ENCODE measurements around the gene CCSER2. TPM values are rescaled to one million over a fixed set of nuclear protein-coding genes. Genes with fewer than 3 reads are reported as not detected.
"Not testable (repeated sequence)": the region's sequence is repeated elsewhere in the genome, so short reads cannot be mapped to it uniquely, and the experiment has no call there.

The CCSER2 gene
- total RNA-seq, 1 experiment from 2014 or later: 20.8 TPM

DNA sequence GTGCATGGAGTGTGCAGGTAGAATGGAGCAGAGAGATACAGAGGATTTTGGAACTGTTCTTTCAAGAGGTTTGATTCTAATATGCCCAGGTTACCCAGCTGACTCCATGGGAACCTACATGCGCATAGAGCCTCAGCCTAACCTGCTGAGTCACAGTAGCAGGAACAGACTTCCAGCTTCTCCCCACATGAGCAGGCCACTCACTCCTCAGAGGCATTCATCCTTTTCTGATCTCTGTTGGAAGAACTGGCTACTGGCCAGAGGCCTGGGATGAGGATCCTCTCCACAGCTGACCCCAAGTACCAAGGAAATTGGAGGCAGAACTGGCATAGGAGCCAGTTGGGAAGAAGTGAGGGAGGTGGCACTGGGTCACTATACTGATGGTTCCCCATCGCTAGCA, 17.9 kb upstream of the CCSER2 start:
- DNase-seq (ENCODE audit: low read depth): peak; percentile 28

DNA sequence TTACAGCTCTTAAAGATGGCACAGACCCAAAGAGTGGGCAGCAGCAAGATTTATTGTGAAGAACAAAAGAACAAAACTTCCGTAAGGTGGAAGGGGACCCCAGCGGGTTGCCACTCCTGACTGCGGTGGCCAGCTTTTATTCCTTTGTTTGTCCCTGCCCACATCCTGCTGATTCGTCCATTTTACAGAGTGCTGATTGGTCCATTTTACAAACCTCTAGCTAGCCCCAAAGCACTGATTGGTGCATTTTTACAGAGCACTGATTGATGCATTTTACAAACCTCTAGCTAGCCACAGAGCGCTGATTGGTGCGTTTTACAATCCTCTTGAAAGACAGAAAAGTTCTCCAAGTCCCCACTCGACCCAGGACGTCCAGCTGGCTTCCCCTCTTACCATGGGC, 16.8 kb upstream of the CCSER2 start:
- no peak for DNase-seq (ENCODE audit: low read depth)

DNA sequence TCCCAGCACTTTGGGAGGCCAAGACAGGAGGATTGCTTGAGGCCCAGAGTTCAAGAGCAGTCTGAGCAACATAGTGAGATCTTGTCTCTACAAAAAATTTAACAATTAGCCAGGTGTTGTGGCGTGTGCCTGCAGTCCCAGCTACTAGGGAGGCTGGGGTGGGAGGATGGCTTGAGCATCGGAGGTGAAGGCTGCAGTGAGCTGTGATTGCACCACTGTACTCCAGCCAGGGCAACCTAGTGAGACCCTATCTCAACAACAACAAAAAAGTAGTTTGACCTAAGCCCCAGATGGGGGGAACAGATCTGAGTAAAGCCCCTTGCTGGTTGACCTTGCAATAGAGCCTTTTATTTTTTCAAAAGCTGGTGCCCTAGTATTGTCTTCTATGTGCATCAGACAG, 15.6 kb upstream of the CCSER2 start:
- DNase-seq (ENCODE audit: low read depth): no peak

DNA sequence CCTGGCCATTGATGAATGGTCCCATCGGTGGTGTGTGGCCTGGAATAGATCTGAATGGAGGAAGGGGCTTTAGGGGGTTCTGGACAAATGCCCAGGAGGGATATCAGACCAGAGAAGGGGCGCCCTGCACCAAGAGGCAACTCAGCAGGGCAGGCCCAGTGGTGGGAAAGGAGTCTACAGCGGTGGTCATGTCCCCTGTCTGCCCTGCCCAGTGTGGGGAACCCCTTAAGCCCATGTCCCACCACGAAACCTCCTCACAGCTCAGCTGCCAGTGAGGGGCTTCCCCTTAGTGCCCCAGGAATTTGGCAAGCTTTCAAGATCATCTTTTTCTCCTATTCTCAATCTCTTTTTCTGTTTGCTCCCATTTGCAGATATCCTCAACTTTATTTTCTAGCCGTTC, 14.1 kb upstream of the CCSER2 start:
- no peak for DNase-seq (ENCODE audit: low read depth)

DNA sequence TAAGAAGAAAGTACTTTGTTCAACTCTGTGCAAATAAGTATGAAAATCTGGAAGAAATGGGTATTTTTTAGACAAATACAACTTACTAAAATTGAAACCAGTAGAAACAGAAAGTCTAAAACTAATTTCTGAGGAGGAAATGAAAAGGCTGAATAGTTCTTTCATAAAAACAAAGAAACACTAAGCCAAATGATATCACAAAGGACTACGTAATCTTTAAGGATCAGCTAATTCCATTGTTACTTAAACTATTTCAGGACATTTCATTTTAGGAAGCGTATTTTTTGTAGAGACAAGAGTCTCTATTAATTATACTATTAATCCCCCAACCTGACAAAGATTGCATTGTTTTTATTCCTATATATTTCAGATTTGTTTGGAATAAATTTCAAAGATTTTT, 11.2 kb upstream of the CCSER2 start:
- no peak for DNase-seq (ENCODE audit: low read depth)

DNA sequence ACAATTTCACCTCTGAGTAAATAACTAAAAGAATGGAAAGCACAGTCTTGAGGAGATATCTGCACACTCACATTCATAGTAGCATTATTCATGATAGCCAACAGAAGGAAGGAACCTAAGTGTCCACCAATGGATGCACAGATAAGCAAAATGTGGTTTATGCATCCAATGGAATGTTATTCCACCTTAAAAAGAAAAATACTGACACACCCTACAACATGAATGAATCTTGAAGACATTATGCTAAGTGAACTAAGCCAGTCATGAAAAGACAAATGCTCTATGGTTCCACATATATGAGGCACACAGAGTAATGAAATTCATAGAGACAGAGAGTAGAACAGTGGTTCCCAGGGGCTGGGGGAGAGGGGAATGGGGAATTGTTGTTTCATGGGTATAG, 6.5 kb upstream of the CCSER2 start:
- no peak for DNase-seq (ENCODE audit: low read depth)

DNA sequence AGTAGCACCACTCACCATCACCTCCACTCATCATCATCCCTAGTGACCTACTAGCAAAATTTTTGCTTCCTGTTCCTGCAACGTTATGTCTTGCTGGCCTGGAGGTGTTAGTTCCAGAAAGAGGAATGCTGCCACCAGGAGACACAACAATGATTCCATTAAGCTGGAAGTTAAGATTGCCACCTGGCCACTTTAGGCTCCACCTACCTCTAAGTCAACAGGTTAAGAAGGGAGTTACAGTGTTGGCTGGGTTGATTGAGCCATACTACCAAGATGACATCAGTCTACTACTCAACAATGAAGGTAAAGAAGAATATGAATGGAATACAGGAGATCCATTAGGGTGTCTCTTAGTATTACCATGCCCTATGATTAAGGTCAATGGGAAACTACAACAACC, 4.8 kb upstream of the CCSER2 start:
- not testable (repeated sequence) for DNase-seq (ENCODE audit: low read depth)

DNA sequence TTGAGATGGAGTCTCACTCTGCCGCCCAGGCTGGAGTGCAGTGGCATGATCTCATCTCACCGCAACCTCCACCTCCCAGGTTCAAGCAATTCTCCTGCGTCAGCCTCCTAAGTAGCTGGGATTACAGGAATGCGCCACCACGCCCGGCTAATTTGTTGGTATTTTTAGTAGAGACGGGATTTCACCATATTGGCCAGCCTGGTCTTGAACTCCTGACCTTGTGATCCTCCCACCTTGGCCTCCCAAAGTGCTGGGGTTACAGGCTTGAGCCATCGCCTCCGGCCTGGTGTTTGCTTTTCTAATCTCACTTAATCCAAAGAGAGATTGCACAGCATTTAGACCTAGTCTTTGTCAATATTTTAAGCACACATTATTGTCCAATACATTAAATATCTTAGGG, 1.4 kb upstream of the CCSER2 start:
- not testable (repeated sequence) for DNase-seq (ENCODE audit: low read depth)

DNA sequence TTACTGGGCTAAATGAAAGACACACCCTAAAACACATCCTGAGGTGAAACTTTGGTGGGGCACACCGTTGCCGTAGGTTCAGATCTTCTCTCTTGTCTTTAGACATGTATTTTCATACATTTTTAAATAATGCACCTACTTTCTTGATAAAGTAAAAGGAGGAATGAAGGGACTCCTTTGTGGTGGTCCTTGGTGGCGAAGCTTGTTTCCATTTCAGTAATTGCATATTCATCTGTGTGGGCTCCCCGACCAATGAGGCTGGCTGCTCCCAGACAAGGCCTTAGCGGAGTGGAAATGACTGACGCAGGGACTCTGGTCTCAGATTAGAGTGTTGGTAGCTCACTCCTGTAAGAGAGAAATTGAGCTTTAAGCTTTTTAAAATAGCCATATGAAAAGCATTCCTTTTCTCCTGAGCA, 815 bp downstream of the CCSER2 start:
- DNase-seq (ENCODE audit: low read depth): peak; percentile 39

DNA sequence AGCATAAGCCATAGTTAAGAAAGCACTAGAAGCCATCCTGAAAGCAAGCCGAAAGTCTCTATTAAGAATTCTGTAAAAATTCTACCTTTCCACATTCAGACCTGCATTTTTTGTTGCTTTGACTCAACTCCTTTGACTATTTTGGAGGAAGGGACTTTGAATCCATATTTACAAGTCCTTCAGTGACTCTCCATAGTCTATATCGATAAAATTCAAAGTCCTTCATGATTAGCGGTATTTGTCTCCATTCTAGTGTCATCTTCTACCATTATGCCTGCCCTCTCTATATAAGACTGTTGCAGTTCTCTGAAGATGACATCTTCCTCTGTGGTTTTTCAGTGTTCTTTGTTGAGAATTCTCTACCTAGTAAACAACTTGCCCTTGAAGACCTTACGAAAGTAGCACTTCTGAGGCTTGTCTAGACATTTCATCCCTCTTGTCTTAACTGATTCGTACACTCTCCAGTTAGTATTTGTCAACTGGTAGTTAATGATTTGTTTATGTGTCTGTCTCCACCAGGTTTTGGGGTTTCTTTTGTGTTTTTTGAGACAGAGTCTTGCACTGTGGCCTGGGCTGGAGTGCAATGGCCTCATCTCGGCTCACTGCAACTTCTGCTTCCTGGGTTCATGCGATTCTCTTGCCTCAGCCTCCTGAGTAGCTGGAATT, 1.7 kb downstream of the CCSER2 start:
- no peak for DNase-seq (ENCODE audit: low read depth)

DNA sequence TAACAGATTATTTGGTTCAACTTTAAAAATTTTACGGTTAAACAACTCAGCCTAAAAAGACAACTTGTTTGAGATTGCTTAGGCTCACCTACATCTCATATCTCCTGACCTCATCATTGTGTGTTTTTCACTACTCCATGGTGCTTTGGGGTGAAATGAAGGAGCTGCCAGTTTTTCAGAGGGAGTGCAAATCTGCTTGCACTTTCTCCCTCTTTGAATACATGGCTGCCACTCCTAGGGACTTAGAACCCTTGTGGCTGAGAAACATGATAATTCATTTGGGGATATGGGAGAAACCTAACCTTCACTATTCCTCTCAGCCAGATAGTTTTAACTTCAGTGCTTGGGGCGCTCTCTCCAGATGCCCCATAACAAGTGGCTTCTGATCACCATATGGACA, 2.7 kb downstream of the CCSER2 start:
- no peak for DNase-seq (ENCODE audit: low read depth)

DNA sequence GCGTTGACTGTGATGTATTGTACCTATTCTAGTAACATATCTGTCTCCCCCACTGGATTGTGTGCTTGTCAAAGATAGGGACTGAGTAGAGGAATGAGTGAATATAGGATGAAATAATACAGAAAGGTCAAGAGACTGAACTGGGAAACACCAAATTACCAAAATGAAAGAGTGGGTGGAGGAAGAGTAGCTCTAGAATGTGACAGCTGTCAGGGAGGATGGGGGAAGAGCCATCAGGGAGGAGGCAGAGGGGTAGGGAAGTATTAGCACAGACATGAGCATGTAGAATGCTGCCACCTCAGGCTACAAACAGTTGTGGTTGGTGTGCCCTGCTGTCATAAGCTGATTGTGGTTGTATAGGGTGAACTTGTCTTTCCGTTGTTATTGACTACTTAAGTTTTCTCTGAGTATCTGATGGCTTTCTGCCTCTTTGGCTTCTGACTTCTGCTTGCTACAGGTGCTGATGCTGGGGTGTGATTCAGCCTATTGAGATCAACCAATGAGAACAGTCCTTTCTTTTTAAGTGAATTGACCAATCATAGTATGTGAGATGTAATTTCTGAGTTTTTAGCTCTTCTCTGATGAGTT, 5.6 kb downstream of the CCSER2 start:
- DNase-seq (ENCODE audit: low read depth): peak; percentile 78

DNA sequence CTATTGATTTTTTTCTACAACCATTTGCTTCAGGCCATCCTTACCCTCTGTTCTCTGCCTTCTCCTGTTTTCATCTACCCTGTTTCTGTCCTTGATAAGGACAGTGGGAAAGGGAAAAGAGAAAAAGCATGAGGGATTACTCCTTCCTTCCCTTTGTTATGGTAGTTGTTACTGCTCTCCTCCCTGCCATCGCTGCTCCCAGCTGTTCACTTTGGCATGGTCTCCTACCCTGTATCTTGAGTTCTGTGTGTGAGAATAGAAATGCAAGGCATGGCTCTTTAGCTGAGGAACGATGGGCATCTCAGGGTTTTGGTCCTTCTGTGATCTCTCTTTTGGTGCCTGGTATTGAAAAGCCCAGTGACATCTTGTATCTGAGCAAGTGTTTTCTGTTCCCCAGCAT, 6.4 kb downstream of the CCSER2 start:
- DNase-seq (ENCODE audit: low read depth): peak; percentile 29

DNA sequence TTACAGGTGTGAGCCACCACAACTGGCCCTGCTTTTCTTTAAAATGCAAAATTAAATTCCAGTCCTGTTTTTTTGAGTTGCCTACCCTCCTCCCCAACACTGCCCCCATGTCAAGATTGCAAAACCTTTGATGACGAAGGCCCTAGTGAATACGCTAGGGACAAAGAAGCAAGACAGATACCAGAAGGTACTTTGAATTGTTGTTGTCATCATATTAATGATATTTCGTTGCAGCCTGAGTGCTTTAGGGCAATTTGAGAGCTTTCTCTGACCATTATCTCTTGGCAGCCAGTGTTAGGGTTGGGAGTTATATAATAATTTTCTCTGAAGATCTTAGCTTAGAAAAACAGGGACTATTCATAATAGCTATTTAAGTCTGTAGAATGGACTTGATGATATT, 7.1 kb downstream of the CCSER2 start:
- no peak for DNase-seq (ENCODE audit: low read depth)

DNA sequence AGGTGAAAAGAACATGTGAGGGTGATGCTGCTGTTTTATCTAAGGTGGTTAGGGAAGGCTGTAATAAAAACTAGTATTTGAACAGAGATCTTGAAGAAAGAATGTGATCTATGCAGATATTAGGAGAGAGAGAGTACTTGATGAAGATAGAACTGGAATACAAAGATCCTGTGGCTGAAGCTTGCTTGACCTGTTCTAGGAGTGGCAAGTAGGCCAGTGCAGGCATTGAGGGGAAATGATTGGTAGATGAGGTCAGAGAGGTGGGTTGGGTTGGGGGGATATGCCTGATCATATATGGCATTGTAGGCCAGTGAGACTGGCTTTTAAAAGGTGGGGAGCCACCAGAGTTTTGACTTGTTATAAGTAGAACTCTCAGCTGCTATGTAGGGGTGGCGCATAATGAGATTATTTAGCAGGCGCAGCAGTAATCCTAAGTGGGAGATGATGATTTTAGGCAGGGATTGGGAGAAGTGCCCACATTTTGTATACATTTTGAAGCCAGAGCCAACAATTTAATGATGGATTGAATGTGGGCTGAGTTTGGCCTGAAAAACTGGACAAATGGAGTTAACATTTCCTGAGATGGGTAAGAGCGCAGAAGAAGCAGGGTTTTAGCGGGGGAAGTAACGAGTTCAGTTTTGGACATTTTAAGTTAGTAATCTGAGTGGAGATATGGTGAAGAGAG, 8.2 kb downstream of the CCSER2 start:
- DNase-seq (ENCODE audit: low read depth): no peak

DNA sequence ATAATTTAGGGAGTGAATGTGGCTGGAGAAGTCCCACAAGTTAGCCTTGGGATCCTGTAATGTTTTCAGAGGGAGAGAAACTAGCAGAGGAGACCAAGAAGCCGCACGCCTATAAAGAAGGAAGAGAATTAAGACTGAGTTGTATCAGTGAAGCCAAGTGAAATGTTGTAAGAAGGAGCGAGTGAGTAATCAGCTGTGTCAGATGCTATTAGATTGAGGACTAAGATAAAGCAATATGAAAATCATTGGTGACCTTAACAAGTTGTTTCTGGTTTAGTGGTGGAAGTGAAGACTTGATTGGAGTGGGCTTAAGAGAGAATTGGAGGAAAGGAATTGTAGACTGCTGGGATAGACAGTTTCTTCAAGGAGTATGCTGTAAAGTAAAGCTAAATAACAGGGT, 8.8 kb downstream of the CCSER2 start:
- no peak for DNase-seq (ENCODE audit: low read depth)

DNA sequence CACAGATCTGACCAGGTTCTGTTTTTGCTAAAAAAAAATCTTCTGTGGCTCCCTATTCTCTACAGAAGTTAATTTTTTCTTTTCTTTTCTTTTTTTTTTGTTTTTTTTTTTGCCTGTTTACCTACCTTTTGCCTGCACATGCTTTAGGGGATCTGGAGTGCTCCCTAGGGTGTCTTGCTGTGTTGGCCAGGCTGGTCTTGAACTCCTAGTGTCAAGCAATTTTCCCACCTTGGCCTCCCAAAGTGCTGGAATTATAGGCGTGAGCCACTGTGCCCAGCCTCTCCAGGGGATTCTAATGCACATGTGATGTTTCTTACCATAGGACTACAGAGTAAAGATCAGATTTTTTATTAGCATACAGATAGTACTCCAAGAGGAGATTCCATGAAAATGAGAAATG, 10.6 kb downstream of the CCSER2 start:
- no peak for DNase-seq (ENCODE audit: low read depth)

DNA sequence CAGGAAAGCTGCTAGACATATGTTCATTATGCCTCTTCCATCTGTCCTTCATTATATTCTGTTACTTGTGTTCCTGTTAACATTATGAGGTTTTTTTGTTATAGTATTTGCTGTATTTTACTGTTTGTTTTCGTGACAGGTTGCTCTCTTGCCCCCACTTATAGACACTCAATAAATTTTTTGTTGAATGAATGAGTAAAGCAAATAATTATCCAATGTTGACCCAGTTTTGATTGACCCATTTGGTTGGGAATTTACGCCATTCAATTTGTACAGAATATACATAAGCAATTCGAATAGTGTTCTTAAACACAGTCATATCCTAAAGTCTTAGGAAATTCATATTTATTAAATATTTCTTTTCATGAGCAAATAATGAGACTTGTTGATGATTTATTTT, 11.8 kb downstream of the CCSER2 start:
- no peak for DNase-seq (ENCODE audit: low read depth)

DNA sequence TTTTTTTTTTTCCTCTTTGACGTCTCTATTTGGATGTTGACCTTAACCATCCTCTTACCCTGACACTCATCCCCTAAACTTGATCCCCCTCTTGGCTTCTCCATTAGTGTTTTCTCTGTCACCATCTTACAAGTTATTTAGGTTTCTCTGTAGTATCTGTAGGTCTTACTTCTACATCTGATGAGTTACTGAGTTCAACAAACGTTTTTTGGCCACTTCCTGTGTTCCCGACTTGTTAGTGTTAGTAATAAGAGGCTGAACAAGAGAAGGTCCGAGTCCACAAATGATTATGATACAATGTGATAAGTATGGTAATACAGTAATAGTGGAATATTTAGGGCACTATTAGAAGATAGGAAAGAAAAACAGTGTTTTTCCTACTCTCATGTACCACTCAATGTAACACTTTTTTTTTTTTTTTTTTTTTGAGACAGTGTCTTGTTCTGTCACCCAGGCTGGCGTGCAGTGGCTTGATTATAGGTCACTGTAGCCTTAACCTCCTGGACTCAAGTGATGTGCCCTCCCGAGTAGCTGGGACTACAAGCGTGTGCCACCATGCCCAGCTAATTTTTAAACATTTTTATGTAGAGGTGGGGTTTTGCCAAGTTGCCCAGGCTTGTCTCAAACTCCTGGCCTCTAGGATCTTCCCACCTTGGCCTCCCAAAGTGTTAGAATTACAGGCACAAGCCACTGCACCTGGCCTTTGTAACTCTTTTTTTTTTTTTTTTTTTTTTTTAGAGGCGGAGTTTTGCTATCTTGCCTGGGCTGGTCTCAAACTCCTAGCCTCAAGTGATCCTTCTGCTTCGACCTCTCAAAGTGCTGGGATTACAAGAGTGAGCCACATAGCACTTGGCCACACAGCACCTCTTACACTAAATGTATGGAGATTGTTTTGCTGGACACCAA, 12.5 kb downstream of the CCSER2 start:
- no peak for DNase-seq (ENCODE audit: low read depth)

DNA sequence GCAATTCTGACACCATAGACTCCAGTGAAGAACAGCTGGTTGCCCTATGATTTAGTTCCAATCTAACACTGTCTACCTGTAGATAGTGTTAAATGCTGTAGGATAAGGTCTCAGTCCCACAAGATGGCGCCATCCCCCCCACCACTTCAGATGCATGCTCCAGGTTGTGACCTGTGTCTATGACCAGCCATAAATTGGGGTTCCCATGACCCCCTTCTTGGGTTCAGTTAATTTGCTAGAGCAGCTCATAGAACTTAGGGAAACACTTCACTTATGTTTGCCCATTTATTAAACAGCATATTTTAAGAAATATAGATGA, 13.1 kb downstream of the CCSER2 start:
- no peak for DNase-seq (ENCODE audit: low read depth)

DNA sequence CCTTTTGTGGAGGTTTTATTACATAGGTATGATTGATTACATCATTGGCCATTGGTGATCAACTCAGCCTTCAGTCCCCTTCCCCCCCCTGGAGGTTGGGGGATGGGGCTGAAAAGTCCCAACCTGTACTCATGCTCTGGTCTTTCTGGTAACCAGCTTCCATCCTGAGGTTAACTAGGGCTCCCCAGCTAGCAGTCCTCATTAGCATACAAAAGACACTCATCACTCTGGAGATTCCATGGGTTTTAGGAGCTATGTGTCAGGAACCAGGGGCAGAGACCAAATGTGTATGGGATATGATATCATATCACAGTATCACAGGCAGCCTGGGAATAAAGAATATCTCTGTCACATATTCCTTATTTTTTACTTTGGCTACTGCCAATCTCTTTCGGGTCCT, 13.6 kb downstream of the CCSER2 start:
- DNase-seq (ENCODE audit: low read depth): no peak

DNA sequence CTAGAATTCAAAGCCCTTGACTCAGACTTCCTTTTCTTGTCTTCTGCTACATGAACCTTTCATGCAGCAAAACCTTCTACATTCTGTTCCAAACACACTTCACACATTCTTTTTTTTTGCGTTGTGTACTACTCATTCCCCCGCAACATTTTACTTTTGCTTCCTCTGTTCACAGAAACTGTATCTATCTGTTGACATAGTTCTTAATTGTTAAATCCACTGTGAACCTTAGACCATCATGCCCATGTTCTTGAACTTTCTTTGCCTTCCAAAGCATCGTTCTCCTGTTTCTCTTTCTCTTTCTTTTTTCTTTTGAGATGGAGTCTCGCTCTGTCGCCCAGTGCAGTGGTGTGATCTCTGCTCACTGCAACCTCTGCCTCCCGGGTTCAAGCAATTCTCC, 14.2 kb downstream of the CCSER2 start:
- DNase-seq (ENCODE audit: low read depth): no peak

Data from LHCN-M2 (cell line).